ENCODE results near the gene TMEFF1.

Gene TMEFF1

DNA sequence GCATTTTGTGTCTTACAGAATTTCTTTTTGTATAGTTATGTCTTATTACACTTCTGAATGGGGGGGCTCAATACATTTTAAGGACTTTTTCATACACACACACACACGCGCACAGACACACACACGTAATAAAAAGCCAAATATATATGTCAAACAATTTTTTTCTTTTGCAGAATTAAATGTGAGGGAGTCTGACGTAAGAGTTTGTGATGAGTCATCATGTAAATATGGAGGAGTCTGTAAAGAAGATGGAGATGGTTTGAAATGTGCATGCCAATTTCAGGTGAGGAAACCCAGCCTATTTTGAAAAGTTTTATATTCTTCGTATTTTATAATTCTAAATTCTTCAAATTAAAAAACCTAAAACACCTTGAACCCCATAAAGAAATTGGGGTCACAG, 25.6 kb downstream of the TMEFF1 start:
- Histone ChIP-seq H3F3A (ENCODE audit: insufficient read depth) (no peaks in the 10 kb centered on the region), H3K27me3 (ENCODE audit: low read length) (no peaks in the 10 kb centered on the region), H3K9ac (ENCODE audit: low read length) (no peak overlapping the region), H3K4me3 (ENCODE audit: insufficient read depth, low read length, poor library complexity, severe bottlenecking) (no peak overlapping the region), H3K27ac (ENCODE audit: low read depth, low read length) (no peak overlapping the region), H3K9me2 (replicated peaks; ENCODE audit: insufficient read depth, low read length) (no peaks in the 10 kb centered on the region), H3K9me3 (ENCODE audit: insufficient read depth, low read length) (no peaks in the 10 kb centered on the region), H3K79me2 (ENCODE audit: insufficient read depth, low read length) (no peaks in the 10 kb centered on the region), H3K36me3 (ENCODE audit: low read length) (no peaks in the 10 kb centered on the region), H3K4me2 (ENCODE audit: low read depth, low read length, poor library complexity, severe bottlenecking) (no peak overlapping the region), H2AFZ (ENCODE audit: low read depth, low read length, severe bottlenecking) (no peak overlapping the region), H4K20me1 (ENCODE audit: low read depth, low read length) (no peaks in the 10 kb centered on the region)
- TF ChIP-seq, protein P1, sequence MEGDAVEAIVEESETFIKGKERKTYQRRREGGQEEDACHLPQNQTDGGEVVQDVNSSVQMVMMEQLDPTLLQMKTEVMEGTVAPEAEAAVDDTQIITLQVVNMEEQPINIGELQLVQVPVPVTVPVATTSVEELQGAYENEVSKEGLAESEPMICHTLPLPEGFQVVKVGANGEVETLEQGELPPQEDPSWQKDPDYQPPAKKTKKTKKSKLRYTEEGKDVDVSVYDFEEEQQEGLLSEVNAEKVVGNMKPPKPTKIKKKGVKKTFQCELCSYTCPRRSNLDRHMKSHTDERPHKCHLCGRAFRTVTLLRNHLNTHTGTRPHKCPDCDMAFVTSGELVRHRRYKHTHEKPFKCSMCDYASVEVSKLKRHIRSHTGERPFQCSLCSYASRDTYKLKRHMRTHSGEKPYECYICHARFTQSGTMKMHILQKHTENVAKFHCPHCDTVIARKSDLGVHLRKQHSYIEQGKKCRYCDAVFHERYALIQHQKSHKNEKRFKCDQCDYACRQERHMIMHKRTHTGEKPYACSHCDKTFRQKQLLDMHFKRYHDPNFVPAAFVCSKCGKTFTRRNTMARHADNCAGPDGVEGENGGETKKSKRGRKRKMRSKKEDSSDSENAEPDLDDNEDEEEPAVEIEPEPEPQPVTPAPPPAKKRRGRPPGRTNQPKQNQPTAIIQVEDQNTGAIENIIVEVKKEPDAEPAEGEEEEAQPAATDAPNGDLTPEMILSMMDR (IDR thresholded peaks at IDR 0.05; ENCODE audit: insufficient read depth, low read length, poor library complexity, severe bottlenecking): no peak
- no peak for TF ChIP-seq EZH2phosphoT487 (conservative IDR thresholded peaks at IDR 0.05; ENCODE audit: low read length)

- Histone ChIP-seq H3K79me2 (ENCODE audit: insufficient read depth, low read length) (no peaks in the 10 kb centered on the region), H4K20me1 (ENCODE audit: low read depth, low read length) (no peaks in the 10 kb centered on the region), H3F3A (ENCODE audit: insufficient read depth) (no peaks in the 10 kb centered on the region), H2AFZ (ENCODE audit: low read depth, low read length, severe bottlenecking) (peak overlapping the region; percentile 38), H3K4me2 (ENCODE audit: low read depth, low read length, poor library complexity, severe bottlenecking) (peak overlapping the region; percentile 8), H3K36me3 (ENCODE audit: low read length) (no peaks in the 10 kb centered on the region), H3K4me3 (ENCODE audit: insufficient read depth, low read length, poor library complexity, severe bottlenecking) (no peak overlapping the region), H3K27ac (ENCODE audit: low read depth, low read length) (no peak overlapping the region), H3K9ac (ENCODE audit: low read length) (no peak overlapping the region), H3K27me3 (ENCODE audit: low read length) (no peaks in the 10 kb centered on the region), H3K9me2 (replicated peaks; ENCODE audit: insufficient read depth, low read length) (no peaks in the 10 kb centered on the region), H3K9me3 (ENCODE audit: insufficient read depth, low read length) (no peaks in the 10 kb centered on the region)
- TF ChIP-seq, protein P1 (IDR thresholded peaks at IDR 0.05; ENCODE audit: insufficient read depth, low read length, poor library complexity, severe bottlenecking): no peak
- no peak for TF ChIP-seq EZH2phosphoT487 (conservative IDR thresholded peaks at IDR 0.05; ENCODE audit: low read length)
Measured at GRCh38 chr9:100499460-100499859, 26.5 kb downstream of the TMEFF1 start.

DNA sequence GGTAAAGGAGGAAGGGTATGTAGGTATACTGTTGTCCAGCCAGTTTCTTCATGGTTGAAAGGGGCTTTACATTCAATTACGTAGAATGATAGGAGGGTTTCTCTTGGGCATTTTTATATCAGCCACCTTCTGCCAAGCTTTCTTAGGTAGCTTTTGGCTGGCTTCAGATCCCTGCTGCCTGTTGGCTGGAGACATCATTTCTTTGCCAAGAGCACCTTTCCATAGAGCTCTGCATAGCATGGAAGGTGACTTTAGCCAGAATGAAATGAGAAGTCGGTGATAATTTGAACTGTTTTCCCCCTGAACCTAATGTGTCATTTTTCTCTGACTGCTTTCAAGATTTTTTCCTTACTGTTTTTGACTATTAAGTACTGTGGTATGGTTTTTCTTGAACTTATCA, 26.9 kb downstream of the TMEFF1 start:
- H3K27ac ChIP-seq (ENCODE audit: low read depth, low read length): no peak overlapping the region
- no peaks in the 10 kb centered on the region for H3F3A ChIP-seq (ENCODE audit: insufficient read depth)
- H2AFZ ChIP-seq (ENCODE audit: low read depth, low read length, severe bottlenecking): peak overlapping the region; percentile 38
- no peaks in the 10 kb centered on the region for H3K9me2 ChIP-seq (replicated peaks; ENCODE audit: insufficient read depth, low read length)
- H3K9ac ChIP-seq (ENCODE audit: low read length): no peak overlapping the region
- no peaks in the 10 kb centered on the region for H4K20me1 ChIP-seq (ENCODE audit: low read depth, low read length)
- H3K4me2 ChIP-seq (ENCODE audit: low read depth, low read length, poor library complexity, severe bottlenecking): peak overlapping the region; percentile 8
- no peak overlapping the region for H3K4me3 ChIP-seq (ENCODE audit: insufficient read depth, low read length, poor library complexity, severe bottlenecking)
- H3K27me3 ChIP-seq (ENCODE audit: low read length): no peaks in the 10 kb centered on the region
- no peaks in the 10 kb centered on the region for H3K79me2 ChIP-seq (ENCODE audit: insufficient read depth, low read length)
- H3K36me3 ChIP-seq (ENCODE audit: low read length): no peaks in the 10 kb centered on the region
- TF ChIP-seq EZH2phosphoT487 (conservative IDR thresholded peaks at IDR 0.05; ENCODE audit: low read length): no peak
- TF ChIP-seq, protein P1 (IDR thresholded peaks at IDR 0.05; ENCODE audit: insufficient read depth, low read length, poor library complexity, severe bottlenecking): no peak
- no peaks in the 10 kb centered on the region for H3K9me3 ChIP-seq (ENCODE audit: insufficient read depth, low read length)

All from SU-DHL-6 (cell line).